GM18517 (cell line): ENCODE measurements around the gene TLE4.
A peak's percentile ranks its signal among the peaks of the same experiment; 100 is the strongest.
"Not testable (repeated sequence)": the region's sequence is repeated elsewhere in the genome, so short reads cannot be mapped to it uniquely, and the experiment has no call there.

Experiments
- ATAC-seq: cut with Tn5 transposase; IDR thresholded peaks from one replicate; pipeline ENCODE4 v1.9.1; 2021; ENCODE audit warnings: mild to moderate bottlenecking, moderate library complexity; ENCODE audit not compliant: unreplicated experiment

Gene TLE4

DNA sequence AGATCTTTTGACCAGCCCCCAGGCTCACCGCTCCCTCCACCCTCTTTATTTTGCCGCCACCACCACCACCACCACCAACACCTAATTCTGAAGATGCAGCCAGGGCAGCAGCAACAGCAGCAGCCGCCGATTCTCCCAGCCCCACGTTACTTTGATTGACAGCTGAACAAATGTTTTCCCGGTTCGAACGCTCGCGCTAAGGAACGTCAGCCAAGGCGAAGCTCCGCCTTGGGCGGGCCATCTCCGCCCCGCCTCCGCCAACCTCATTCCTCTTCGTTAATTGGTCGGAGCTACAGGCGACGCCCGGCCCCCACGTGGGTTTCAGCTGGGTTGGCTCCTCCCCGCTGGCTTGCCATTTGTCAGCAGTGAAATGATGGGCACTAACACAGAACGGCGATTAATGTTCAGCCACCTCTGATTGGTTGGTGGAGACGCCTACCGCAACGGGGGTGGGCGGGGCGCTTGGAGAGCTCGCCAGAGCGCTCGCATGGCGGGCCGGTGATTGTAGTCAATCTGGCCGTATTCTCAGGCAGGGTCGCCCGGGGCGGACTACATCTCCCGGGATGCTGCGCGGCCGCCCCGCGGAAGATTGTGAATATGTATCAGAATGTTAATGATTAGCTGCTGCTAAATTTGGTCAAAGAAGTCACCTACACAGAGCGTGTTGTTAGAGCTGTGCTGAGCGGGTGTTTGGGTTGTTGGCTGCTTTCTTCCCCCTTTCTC lies at the start of gene TLE4:
Gene TLE4 (plus strand): TSS at position 657 of the 723 bp plus-strand sequence. CDS start 826 bp downstream, outside the sequence.
- ATAC-seq: peak; percentile 88

DNA sequence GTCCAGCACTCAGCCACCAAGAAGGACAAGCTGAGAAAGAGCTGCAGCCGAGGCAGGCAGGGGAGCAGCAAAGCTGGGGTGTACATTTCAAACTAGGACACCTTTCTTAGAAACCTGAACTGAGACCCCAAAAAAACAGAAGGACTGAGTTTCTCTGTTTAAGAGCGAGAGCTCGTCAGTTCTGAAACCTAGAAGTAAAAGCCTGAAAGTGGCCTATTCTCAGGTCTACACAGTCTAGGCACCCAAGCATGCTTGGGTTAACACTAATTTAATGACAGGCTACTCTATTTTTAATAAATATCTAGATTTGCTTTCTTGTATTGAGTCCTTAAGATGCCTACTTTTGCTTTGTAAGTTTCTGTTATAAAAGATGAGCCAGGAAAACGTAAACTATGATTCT lies 49.0 kb upstream of the TLE4 start:
- ATAC-seq: no peak

DNA sequence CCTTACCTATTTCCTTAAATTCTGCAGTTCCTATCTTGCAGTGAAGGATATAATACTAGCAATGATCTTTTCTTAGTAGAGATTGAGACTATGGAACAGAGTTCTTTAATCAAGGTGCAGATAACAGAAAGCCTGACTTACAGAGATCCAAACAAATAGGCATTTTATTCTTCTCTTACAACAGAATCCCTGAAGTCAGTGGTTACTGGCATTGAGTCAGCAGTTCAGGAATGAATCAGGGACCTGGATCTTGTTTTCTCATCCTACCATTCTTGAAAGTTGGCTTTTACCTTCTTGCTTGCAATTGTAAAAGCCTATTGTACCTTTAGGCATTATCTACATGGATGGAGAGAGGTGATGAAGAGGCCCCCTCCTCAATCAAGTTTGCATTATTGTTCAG lies 47.5 kb upstream of the TLE4 start:
- no peak for ATAC-seq

DNA sequence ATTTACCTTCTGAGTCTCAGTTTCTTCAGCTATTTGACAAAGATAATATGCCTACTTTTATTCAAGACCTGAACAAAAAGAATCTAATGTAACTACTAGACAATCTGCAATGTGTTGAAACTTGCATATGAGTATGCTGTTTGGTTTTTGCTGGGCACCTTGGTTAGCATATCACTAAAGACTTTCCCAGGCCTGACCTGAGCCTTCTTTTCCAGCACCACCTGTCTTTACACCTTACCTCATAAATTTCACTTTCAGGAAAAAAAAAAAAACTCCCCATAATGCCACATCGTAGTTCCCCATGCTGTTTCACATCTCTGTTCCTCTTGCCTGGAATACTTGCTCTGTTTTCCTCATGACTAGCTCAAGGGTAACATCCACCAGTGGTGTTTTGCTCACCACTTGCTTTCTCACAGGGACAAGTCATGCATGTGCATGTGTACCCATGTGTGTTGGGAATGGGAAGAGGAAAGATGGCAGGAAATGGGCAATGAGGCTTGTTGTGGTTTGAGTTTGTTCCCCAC lies 45.6 kb upstream of the TLE4 start:
- ATAC-seq: no peak

DNA sequence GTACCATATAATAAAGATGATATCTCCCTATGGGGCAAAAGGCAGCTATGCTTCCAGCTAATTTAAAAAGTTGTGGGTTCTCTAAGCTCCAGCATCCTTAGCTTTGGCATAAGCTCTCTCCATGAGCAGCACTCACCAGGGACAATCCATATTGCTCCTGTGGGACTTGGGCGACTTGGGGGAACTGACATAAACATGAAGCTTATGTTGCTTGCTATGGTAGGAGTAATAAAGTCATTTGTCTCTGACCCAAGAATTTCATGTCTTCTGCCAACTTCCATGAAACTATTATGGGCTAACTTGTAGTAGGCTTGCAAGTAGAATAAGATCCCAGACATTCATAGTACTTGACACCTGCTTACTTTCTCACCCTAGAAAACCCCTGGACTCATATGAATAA lies 36.2 kb upstream of the TLE4 start:
- ATAC-seq: no peak

DNA sequence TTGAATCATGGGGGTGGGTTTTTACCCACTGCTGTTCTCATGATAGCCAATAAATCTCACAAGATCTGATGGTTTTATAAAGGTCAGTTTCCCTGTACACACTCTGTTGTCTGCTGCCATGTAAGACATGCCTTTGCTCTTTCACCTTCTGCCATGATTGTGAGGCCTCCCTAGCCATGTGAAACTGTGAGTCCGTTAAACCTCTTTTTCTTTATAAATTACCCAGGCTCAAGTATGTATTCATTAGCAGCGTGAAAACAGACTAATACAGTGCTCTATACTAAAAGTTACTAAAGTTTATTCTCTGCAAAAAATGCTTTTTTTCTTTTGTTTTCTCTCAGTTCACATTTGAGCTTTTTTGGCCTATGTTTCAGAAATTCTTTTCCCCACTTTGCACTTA lies 33.9 kb upstream of the TLE4 start:
- ATAC-seq: no peak

DNA sequence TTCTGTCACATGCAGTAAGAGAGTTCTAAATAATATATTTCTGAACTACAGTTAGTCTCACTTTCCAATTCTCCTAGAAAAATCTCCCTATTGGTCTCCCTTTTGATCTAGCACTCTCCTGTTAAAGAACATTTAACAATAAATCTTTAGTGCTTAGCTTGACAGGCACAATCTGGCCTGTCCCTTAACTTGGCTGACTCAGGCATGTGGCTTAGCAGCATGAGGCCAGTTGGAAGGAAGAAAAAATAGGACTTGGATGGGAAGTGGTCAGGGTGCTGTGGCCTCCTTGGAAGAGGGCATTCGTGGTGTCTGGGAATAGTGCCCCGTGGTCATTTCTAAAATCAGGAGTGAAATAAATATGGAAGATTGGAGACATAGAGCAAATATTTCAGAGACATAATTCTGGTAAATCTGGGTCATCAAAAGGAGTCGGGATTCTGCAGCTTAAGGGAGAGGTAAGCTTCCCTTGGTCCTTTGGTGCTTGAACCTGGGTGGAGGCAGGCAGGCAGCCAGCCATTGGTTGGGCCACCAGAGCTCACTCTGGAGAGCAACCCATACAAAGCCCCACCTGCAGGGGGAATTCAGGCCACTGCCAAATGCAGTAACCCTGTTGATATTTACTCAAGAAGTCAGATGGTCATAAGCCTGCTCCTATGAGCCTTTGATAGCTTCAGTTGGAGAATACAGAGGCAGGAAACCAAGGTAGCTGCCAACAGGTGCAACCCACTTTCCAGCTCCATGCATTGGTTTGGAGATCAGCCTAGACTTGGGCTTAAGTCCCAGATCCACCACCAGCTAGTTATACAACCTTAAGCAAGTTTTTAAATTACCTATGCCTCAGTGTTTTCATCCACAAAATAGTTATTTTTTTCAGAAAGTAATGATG lies 28.8 kb upstream of the TLE4 start:
- no peak for ATAC-seq

DNA sequence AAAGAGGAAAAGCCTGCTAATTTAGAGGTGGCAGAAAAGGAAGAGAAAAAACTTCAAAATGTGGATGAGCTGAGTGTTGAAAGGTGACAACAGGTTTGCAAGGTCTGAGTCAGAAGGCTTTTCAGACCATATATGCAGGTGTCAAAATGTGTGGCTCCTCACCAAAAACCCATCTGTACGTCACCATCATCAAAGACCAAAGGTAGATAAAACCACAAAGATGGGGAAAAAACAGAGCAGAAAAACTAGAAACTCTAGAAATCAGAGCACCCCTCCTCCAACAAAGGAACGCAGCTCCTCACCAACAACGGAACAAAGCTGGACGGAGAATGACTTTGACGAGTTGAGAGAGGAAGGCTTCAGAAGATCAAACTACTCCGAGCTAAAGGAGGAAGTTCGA lies 27.4 kb upstream of the TLE4 start:
- not testable (repeated sequence) for ATAC-seq

DNA sequence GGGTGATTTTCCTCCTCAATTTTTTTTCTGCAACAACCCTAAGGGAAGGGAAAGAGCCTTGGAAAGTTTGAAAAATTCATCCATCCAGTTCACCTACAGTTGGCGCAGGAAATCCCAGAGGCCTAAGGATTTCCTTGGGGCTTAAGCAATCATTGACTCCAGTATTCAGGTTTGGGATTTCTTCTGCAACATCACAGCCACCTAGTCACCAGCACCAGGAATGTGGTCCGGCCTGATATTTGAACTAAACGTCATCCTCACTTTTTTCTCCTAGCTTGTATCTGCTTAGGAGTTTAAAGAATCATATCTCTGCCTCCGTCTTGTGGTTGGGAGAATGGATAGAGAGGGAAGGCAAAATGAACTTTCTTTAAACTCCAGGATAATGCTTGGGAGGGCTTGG lies 20.2 kb upstream of the TLE4 start:
- no peak for ATAC-seq

DNA sequence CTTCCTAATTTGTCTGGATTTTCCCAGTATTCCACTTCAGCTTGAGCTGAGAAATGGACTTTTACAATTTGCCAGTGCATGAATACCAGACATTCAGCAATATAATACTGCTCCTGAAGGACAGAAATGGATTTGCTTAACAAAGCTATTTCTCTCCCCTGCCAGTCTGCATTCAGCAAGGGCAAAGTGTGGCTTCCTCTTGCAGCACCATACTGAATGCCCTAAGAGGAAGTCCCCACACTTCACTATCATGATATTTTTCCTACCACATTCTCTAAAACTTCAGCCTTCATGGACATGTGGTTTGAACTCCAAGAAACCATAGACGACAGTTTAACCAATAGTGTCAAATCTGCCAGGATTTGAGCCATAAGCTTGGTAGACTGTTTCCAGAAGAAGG lies 19.8 kb upstream of the TLE4 start:
- no peak for ATAC-seq

DNA sequence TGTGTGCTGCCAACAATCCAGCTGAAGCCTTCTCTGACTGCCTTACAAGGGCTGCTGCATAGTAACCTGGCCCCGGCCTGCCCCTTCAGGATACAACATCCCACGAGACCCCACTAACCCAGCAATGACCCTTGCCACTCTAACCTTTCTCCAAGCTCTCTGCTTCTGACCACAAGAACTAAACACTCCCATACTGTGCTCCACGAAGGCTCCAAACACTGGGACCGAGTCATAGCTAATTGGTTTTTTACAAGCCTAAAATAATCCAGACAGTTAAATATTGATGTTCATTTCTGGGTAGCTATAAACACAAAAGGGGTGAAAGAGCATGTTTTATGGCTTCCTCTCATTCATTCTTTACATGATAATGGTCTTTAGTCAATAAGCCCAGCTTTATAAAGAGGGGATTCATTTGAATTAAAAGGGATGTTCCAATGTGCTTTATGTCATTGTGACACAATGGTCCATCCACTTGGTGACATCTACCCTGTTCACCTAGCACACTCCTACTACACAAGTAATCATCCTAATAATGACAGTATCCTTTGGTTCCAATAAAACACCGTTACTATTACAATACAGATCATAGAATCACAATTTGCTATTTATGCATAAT lies 16.2 kb upstream of the TLE4 start:
- no peak for ATAC-seq

DNA sequence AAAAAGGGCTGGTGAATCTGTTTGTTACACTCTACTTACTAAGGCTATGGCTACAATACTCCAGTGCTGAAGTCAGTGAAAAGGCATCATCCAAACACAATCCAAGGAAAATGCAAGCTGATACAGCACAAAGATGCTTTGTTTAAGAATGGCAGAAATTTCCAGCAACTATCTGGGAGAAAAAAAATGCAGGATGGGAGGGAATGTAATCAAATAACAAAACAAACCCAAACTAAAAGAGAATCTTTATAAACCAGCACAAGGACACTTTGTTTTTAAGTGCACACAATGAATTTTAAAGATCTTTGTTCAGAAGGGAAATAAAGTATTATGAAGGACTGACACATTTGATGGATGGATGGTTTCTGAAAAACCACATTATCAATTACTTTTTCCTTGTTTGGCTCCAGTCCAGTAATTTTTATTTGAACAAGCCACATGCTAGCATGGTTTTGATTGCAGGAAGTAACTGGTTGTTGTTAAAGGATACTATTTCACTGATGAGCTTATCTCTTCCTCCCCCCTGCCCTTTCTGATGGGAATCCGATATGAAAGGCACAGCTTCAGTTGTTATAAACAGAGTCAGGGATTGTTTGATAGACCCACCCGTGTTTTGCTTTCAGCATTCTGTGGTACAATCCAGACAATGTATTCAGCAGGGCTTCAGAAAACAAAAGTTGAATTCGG lies 12.1 kb upstream of the TLE4 start:
- no peak for ATAC-seq

DNA sequence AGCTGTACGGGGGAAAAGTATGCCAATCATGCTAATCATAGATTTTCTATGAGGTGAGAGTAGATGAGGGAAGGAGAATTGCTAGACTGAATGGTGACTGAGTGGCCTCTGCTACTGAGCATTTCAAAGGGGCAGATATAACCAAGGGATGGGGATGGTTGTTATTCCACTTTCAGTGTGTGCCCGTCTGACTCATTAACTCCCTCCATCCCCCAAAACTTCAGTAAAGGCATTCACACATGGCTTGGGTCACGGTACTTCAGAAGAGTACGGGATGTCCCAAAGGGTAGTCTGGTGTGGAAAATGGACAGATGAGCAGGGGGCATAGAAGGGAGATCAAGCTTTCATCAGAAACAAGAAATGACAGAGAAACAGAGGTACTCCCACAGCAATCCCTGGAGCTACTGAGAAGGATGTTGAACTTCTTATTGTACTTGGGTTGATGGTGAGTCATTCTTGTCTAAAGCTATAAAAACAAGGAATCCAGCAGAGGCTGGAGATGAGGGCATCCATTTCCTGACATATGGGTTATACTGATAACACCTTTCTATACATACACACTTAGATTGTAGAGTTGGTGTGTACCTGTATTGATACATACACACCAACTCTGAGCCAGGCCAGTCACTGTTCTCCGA lies 8.9 kb upstream of the TLE4 start:
- ATAC-seq: no peak

DNA sequence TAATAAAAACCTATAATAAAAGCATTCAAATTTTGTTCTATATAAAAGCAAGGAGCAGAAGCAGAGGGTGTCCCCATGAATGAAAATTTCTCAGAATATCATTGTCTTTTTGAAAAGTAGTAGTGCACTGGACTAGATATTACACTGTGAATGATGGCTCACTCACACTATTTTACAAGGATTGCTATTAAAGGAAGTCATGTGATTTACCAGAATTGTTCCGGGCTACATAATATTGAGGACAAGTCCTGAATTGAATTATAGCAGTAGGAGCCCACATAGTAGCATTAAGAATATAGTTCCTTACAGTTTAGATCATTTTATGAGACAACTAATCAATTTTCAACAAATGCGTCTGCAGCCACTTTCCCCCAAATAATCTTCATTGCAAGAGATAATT lies 7.7 kb upstream of the TLE4 start:
- no peak for ATAC-seq

DNA sequence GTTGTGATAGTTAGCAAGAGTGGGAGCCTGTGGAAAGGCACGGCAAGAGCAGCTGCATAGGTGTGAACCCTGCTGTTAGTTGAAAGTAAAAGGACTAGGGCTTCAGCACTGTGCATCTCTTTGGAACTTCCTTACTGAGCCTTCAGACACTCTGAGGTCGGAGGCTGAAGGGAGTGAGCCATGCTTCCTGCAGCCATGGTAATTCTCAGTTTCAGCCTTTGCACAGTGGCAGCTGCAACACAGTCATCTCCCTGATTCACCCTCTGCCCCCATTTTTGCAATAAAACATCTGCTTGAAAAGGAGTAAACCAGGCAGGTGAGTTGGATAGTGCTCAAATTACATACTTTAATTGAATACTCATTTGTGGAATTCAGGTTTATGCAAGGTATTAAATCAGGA lies 6.5 kb upstream of the TLE4 start:
- peak; percentile 89 for ATAC-seq

DNA sequence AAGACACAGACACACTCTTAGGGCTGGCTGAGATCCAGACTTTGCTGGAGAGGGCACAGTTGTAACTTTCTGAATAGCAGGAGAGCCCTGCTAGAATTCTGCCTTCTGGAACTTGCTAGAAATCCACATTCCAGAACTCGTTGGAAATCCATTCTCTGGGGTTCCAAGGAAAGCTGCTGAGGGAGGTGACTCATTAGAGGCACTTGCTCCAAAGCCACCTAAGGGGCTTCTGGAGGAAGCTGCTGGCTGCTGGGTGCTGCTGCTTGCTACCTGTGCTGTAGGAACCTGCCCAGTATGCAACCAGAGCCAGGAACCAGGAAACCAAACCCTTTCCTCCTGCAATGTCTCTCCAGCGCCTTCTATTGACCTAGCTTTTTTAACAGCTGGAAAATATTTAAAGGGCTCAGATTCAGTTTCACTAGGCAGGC lies 4.1 kb upstream of the TLE4 start:
- no peak for ATAC-seq

DNA sequence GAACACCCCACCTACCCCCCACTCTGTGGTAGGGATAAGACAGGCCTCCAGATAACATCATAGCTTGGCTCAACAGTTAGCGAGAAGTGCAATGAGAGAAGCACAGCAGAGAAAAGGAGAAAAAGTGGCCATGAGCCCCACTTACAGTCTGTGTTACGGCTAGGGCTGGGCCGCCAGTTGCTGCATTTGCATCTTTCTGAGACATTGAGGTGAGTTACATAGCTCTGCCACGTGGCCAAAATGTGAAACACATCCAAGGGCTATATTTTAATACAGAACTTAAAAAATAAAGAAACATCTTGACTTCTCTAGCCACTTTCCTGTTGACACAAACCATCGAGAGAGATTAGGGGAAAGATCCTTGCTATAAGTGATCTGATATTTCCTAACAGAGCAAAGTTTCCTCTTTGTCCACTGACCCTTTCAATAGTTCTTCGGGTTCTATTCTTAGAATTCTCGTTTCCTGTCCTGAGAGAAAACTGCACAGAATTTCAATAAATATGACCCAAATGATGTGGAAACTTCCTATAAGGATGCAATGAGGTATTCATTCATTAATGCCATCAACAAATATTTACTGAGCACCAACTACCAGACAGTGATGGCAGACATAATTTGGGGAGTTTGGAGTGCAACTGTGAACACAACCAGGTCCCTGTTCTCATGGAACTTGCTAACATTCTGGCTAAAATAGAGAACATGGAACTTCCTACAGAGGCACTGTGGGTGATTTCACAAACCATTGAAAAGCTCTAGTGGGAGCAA lies 3.2 kb upstream of the TLE4 start:
- no peak for ATAC-seq

DNA sequence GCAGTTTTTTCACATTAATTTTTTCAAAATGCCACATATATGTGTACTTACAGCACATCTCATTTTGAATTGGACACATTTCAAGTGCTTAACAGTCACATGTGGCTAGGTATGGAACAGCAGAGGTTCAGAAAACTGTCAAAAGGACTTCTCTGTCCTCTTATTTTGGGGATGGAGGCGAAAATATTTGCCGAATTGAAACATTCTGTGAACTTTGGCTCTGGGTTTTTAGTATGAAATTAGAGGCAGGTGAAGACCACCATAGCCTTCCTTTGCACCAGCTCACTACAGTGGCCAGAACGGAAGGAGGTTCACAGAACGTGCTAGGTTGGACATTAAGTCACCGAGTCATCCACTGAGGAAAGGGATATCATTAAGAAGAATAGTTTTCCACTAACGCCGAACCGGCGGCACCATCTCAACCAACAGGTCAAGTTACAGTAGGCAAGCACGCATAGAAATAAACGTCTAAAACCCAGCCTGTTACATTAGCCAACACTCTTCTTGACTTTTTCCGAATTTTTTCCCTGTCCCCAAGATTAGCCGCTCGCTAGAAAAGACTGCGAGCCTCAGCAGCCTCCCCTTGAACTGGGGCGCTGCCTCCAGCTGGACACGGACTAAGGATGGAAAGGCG lies 1.8 kb upstream of the TLE4 start:
- no peak for ATAC-seq
